Trophoblast cell (in vitro differentiated cells and primary cell): ENCODE measurements around the gene PGM2L1.

ENCODE experiments used
- DNase-seq, 2 donors: peaks; one replicate each; pipeline ENCODE4 v3.0.0-alpha.2; 2016
- H2AFZ ChIP-seq: 2 replicates; pipeline ENCODE4 v1.6.1; 2013; ENCODE audit warnings: low read length, moderate library complexity, mild to moderate bottlenecking; ENCODE audit not compliant: insufficient read depth, poor library complexity
- H2AK5ac ChIP-seq: 2 replicates; pipeline ENCODE4 v1.6.1; 2013; ENCODE audit warnings: mild to moderate bottlenecking, low read length
- H2BK120ac ChIP-seq: 2 replicates; pipeline ENCODE4 v1.6.1; 2013; ENCODE audit warnings: low read length, mild to moderate bottlenecking, moderate library complexity; ENCODE audit not compliant: insufficient read depth, poor library complexity
- H2BK12ac ChIP-seq: 2 replicates; pipeline ENCODE4 v1.6.1; 2013; ENCODE audit warnings: mild to moderate bottlenecking, low read length, moderate library complexity
- H2BK5ac ChIP-seq: 2 replicates; pipeline ENCODE4 v1.6.1; 2013; ENCODE audit warnings: low read length, low read depth, moderate library complexity, mild to moderate bottlenecking; ENCODE audit not compliant: poor library complexity
- H3K14ac ChIP-seq: 2 replicates; pipeline ENCODE4 v1.6.1; 2013; ENCODE audit warnings: mild to moderate bottlenecking, low read length
- H3K18ac ChIP-seq: 2 replicates; pipeline ENCODE4 v1.6.1; 2013; ENCODE audit warnings: mild to moderate bottlenecking, low read length
- H3K23ac ChIP-seq: 2 replicates; pipeline ENCODE4 v1.6.1; 2013; ENCODE audit warnings: low read length
- H3K27ac ChIP-seq: 2 replicates; pipeline ENCODE4 v1.5.1; 2013; ENCODE audit warnings: low read depth, mild to moderate bottlenecking, inconsistent platforms, low read length, moderate library complexity
- H3K27me3 ChIP-seq: 2 replicates; pipeline ENCODE4 v1.6.1; 2013; ENCODE audit warnings: inconsistent platforms, mild to moderate bottlenecking, low read length, moderate library complexity; ENCODE audit not compliant: insufficient read depth
- H3K36me3 ChIP-seq, 2 experiments: 1 replicate in 1 of 2; 2 replicates in 1 of 2; pipeline ENCODE4 v1.6.1; 2013; ENCODE audit warnings: low read length in 2 of 2, mild to moderate bottlenecking in 2 of 2, moderate library complexity in 1 of 2; ENCODE audit not compliant: insufficient read depth in 2 of 2, control insufficient read depth in 1 of 2
- H3K4ac ChIP-seq: 2 replicates; pipeline ENCODE4 v1.6.1; 2013; ENCODE audit warnings: low read depth, mild to moderate bottlenecking, low read length, moderate library complexity
- H3K4me1 ChIP-seq, 2 experiments: 1 replicate in 1 of 2; 2 replicates in 1 of 2; pipeline ENCODE4 v1.6.1; 2013; ENCODE audit warnings: low read length in 2 of 2, mild to moderate bottlenecking in 2 of 2, moderate library complexity in 1 of 2; ENCODE audit not compliant: insufficient read depth in 2 of 2, control insufficient read depth in 1 of 2
- H3K4me2 ChIP-seq: 2 replicates; pipeline ENCODE4 v1.6.1; 2013; ENCODE audit warnings: inconsistent platforms, mild to moderate bottlenecking, low read length, moderate library complexity
- H3K4me3 ChIP-seq: 2 replicates; pipeline ENCODE4 v1.5.1; 2013; ENCODE audit warnings: mild to moderate bottlenecking, low read depth, low read length, inconsistent platforms
- H3K79me1 ChIP-seq: one replicate; pipeline ENCODE4 v1.6.1; 2013; ENCODE audit warnings: low read length
- H3K79me2 ChIP-seq: 2 replicates; pipeline ENCODE4 v1.6.1; 2013; ENCODE audit warnings: low read length, mild to moderate bottlenecking; ENCODE audit not compliant: control insufficient read depth, insufficient read depth, poor library complexity
- H3K9ac ChIP-seq: 2 replicates; pipeline ENCODE4 v1.6.1; 2013; ENCODE audit warnings: mild to moderate bottlenecking, low read length
- H3K9me3 ChIP-seq: 2 replicates; pipeline ENCODE4 v1.6.1; 2013; ENCODE audit warnings: low read depth, mild to moderate bottlenecking, control low read depth, inconsistent platforms, low read length; ENCODE audit not compliant: insufficient read depth
- H4K12ac ChIP-seq: 2 replicates; pipeline ENCODE4 v1.6.1; 2013; ENCODE audit warnings: low read depth, mild to moderate bottlenecking, low read length, moderate library complexity
- H4K8ac ChIP-seq: 2 replicates; pipeline ENCODE4 v1.6.1; 2013; ENCODE audit warnings: low read depth, mild to moderate bottlenecking, low read length, moderate library complexity
- H4K91ac ChIP-seq: one replicate; pipeline ENCODE4 v1.6.1; 2013; ENCODE audit warnings: low read depth, mild to moderate bottlenecking, low read length, moderate library complexity
- WGBS: extraction: QIAGEN DNeasy Blood & Tissue Kit; methylation state at CpG from one replicate; pipeline ENCODE4 v1.1.7; 2013; ENCODE audit warnings: missing lambda C conversion rate; ENCODE audit not compliant: insufficient read length, insufficient coverage; ENCODE audit errors: extremely low coverage; 5-methylcytosine and 5-hydroxymethylcytosine counted together

PGM2L1 gene

GRCh38 chr11:74400606-74401005 is 2.4 kb upstream of the PGM2L1 start:
- no peak for DNase-seq
- Histone ChIP-seq H3K23ac (no peak overlapping the region), H4K8ac (no peak overlapping the region), H3K4me1 (no peaks in the 10 kb centered on the region), H3K4me2 (no peak overlapping the region), H2AK5ac (no peak overlapping the region), H3K4ac (no peak overlapping the region), H3K36me3 (no peaks in the 10 kb centered on the region), H4K12ac (no peak overlapping the region), H2BK12ac (no peak overlapping the region), H2AFZ (no peak overlapping the region), H2BK120ac (no peak overlapping the region), H3K9me3 (no peaks in the 10 kb centered on the region), H3K27ac (no peak overlapping the region), H3K9ac (no peak overlapping the region), H3K18ac (no peak overlapping the region), H2BK5ac (no peak overlapping the region), H3K79me1 (peaks cover 5% of the 10 kb centered on the region), H3K14ac (no peak overlapping the region), H4K91ac (no peak overlapping the region), H3K4me3 (no peak overlapping the region), H3K79me2 (peaks cover 3% of the 10 kb centered on the region), H3K27me3 (no peaks in the 10 kb centered on the region)
- WGBS: no CpG with 5 or more reads among the region's 2 CpGs

- Histone ChIP-seq H3K9me3 (no peaks in the 10 kb centered on the region), H3K27me3 (no peaks in the 10 kb centered on the region), H3K4me2 (peak overlapping the region; percentile 88), H3K18ac (peak overlapping the region; percentile 34), H3K4me3 (peak overlapping the region; percentile 98), H3K79me1 (peaks cover 5% of the 10 kb centered on the region), H4K12ac (peak overlapping the region; percentile 50), H3K4ac (no peak overlapping the region), H3K4me1 (no peaks in the 10 kb centered on the region), H3K27ac (peak overlapping the region; percentile 20), H4K91ac (peak overlapping the region; percentile 60), H3K23ac (peak overlapping the region; percentile 43), H4K8ac (peak overlapping the region; percentile 78), H2BK120ac (peak overlapping the region; percentile 39), H2BK5ac (no peak overlapping the region), H3K36me3 (no peaks in the 10 kb centered on the region), H2AFZ (peak overlapping the region; percentile 98), H3K9ac (peak overlapping the region; percentile 78), H3K79me2 (peaks cover 3% of the 10 kb centered on the region), H3K14ac (peak overlapping the region; percentile 51), H2AK5ac (no peak overlapping the region), H2BK12ac (no peak overlapping the region)
- WGBS: no CpG with 5 or more reads among the region's 35 CpGs
- peak; percentile 48 to 77 for DNase-seq
These were observed 561 bp downstream of the PGM2L1 start for GRCh38 chr11:74397501-74398243.

- Histone ChIP-seq H4K12ac (no peak overlapping the region), H4K91ac (no peak overlapping the region), H3K79me1 (no peaks in the 10 kb centered on the region), H3K18ac (no peak overlapping the region), H3K9me3 (no peaks in the 10 kb centered on the region), H3K4me3 (no peak overlapping the region), H3K36me3 (no peaks in the 10 kb centered on the region), H2BK12ac (no peak overlapping the region), H3K27ac (no peak overlapping the region), H2BK120ac (no peak overlapping the region), H3K4me2 (no peak overlapping the region), H2AK5ac (no peak overlapping the region), H4K8ac (no peak overlapping the region), H3K4ac (no peak overlapping the region), H2BK5ac (no peak overlapping the region), H3K4me1 (no peaks in the 10 kb centered on the region), H3K79me2 (no peaks in the 10 kb centered on the region), H3K23ac (no peak overlapping the region), H3K9ac (no peak overlapping the region), H3K14ac (no peak overlapping the region), H3K27me3 (no peaks in the 10 kb centered on the region), H2AFZ (no peak overlapping the region)
- whole genome bisulfite sequencing: no CpG with 5 or more reads among the region's 8 CpGs
- no peak for DNase-seq
These were observed 6.0 kb downstream of the PGM2L1 start for GRCh38 chr11:74392256-74392655.

- no peak overlapping the region for H3K9ac ChIP-seq
- H3K14ac ChIP-seq: no peak overlapping the region
- no peak overlapping the region for H4K91ac ChIP-seq
- H2BK12ac ChIP-seq: no peak overlapping the region
- no peak overlapping the region for H3K4me3 ChIP-seq
- H3K79me1 ChIP-seq: no peaks in the 10 kb centered on the region
- no peaks in the 10 kb centered on the region for H3K36me3 ChIP-seq
- no peak overlapping the region for H3K4me2 ChIP-seq
- H3K4ac ChIP-seq: no peak overlapping the region
- H3K18ac ChIP-seq: no peak overlapping the region
- H2BK120ac ChIP-seq: no peak overlapping the region
- H2AFZ ChIP-seq: no peak overlapping the region
- no peak overlapping the region for H4K12ac ChIP-seq
- no CpG with 5 or more reads among the region's 3 CpGs for WGBS
- no peak overlapping the region for H2BK5ac ChIP-seq
- H3K4me1 ChIP-seq: no peaks in the 10 kb centered on the region
- H3K27ac ChIP-seq: no peak overlapping the region
- no peaks in the 10 kb centered on the region for H3K79me2 ChIP-seq
- H3K27me3 ChIP-seq: no peaks in the 10 kb centered on the region
- H3K23ac ChIP-seq: no peak overlapping the region
- H4K8ac ChIP-seq: no peak overlapping the region
- DNase-seq: no peak
- no peak overlapping the region for H2AK5ac ChIP-seq
- no peaks in the 10 kb centered on the region for H3K9me3 ChIP-seq
These were observed 7.0 kb downstream of the PGM2L1 start for GRCh38 chr11:74391193-74391592.
